ENCODE data around the gene SNX3. TPM values are rescaled to one million over a fixed set of nuclear protein-coding genes. Genes with fewer than 3 reads are reported as not detected.

The SNX3 gene
- total and polyA plus RNA-seq, 2 donors (not counting 1 experiment from before 2014, with no cell fraction given): 96.0 to 130 TPM

GRCh38 chr6:108193131-108193530 is 67.7 kb downstream of the SNX3 start:
- intact Hi-C loops (cut with micrococcal nuclease): no loop called here
- whole genome bisulfite sequencing (ENCODE audit: insufficient coverage): 100% methylated on average over 1 of the region's 1 CpG
- H3K4me3 ChIP-seq (ENCODE audit: control extremely low read depth in 1 of 5, extremely low read depth in 1 of 5, insufficient read depth in 1 of 5, low read depth in 2 of 5, low read length in 4 of 5): no peak overlapping the region
- Mint-ChIP-seq H3K4me3 (no peak overlapping the region), H3K27ac (no peak overlapping the region), H3K4me1 (no peaks in the 10 kb centered on the region), H3K9me3 (ENCODE audit: insufficient read depth) (no peaks in the 10 kb centered on the region), H3K27me3 (peaks cover 38% of the 10 kb centered on the region)
- no peaks in the 10 kb centered on the region for H4K20me1 ChIP-seq (ENCODE audit: control insufficient read depth, insufficient read depth, low read length, poor library complexity, severe bottlenecking)
- no peak overlapping the region for H2AFZ ChIP-seq (ENCODE audit: insufficient read depth, low read depth, low read length, poor library complexity, severe bottlenecking)
- no peak overlapping the region for H3K9ac ChIP-seq (ENCODE audit: low read length)
- no peak for TF ChIP-seq EZH2 (IDR thresholded peaks at IDR 0.05; ENCODE audit: borderline replicate concordance, insufficient read depth, low read depth, low read length, poor library complexity, severe bottlenecking)
- TF ChIP-seq, protein P1, sequence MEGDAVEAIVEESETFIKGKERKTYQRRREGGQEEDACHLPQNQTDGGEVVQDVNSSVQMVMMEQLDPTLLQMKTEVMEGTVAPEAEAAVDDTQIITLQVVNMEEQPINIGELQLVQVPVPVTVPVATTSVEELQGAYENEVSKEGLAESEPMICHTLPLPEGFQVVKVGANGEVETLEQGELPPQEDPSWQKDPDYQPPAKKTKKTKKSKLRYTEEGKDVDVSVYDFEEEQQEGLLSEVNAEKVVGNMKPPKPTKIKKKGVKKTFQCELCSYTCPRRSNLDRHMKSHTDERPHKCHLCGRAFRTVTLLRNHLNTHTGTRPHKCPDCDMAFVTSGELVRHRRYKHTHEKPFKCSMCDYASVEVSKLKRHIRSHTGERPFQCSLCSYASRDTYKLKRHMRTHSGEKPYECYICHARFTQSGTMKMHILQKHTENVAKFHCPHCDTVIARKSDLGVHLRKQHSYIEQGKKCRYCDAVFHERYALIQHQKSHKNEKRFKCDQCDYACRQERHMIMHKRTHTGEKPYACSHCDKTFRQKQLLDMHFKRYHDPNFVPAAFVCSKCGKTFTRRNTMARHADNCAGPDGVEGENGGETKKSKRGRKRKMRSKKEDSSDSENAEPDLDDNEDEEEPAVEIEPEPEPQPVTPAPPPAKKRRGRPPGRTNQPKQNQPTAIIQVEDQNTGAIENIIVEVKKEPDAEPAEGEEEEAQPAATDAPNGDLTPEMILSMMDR (IDR thresholded peaks at IDR 0.05): no peak
- no peak overlapping the region for H3K27ac ChIP-seq (ENCODE audit: low read length in 2 of 2)
- DNase-seq (no peak), ATAC-seq (ENCODE audit: low read depth) (no peak)
- H3K27me3 ChIP-seq (replicated peaks in 1 of 4; ENCODE audit: control extremely low read depth in 1 of 4, control insufficient read depth in 3 of 4, insufficient read depth in 4 of 4, low read length in 3 of 4): peaks cover 0 to 18% (median 3%) of the 10 kb centered on the region in 4 experiments
- H3K4me1 ChIP-seq (ENCODE audit: control insufficient read depth in 2 of 2, insufficient read depth in 2 of 2, low read length in 2 of 2): no peaks in the 10 kb centered on the region
- no peak overlapping the region for H3K4me2 ChIP-seq (replicated peaks; ENCODE audit: low read depth, low read length, poor library complexity, severe bottlenecking)
- ChIA-PET POLR2A (no interaction called here), CTCF (no interaction called here)
- no peaks in the 10 kb centered on the region for H3K9me3 ChIP-seq (ENCODE audit: control extremely low read depth in 1 of 3, control insufficient read depth in 2 of 3, insufficient read depth in 1 of 3, low read length in 2 of 3)
- no peaks in the 10 kb centered on the region for H3K79me2 ChIP-seq (ENCODE audit: control insufficient read depth, insufficient read depth, low read length)
- H3K36me3 ChIP-seq (replicated peaks in 1 of 2; ENCODE audit: control extremely low read depth in 1 of 2, control insufficient read depth in 1 of 2, extremely low read depth in 1 of 2, insufficient read depth in 2 of 2, low read length in 1 of 2): no peaks in the 10 kb centered on the region

DNA sequence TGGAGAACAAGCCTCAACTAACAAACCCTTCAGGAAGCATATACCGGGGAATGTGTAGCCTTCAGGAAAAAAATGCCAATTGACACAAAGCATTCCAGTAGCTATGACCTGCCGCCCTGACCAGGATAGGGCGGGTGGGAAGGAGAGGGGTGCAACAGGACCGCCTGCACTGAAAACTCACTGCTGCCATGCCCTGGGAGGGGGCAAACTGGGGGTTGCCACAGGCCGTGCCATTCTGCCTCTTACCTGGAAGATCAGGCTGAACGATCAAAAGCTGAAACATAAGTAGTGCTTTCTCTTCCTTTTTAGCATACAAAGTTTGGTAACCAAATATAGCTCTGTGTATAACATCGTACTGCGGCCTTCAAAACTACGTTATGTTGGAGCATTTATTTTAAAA is 73.3 kb downstream of the SNX3 start:
- H3K36me3 ChIP-seq (replicated peaks in 1 of 2; ENCODE audit: control extremely low read depth in 1 of 2, control insufficient read depth in 1 of 2, extremely low read depth in 1 of 2, insufficient read depth in 2 of 2, low read length in 1 of 2): no peaks in the 10 kb centered on the region
- no peaks in the 10 kb centered on the region for H3K9me3 ChIP-seq (ENCODE audit: control extremely low read depth in 1 of 3, control insufficient read depth in 2 of 3, insufficient read depth in 1 of 3, low read length in 2 of 3)
- Mint-ChIP-seq H3K4me1 (no peaks in the 10 kb centered on the region), H3K9me3 (ENCODE audit: insufficient read depth) (no peaks in the 10 kb centered on the region), H3K4me3 (no peak overlapping the region), H3K27me3 (peaks cover 49% of the 10 kb centered on the region), H3K27ac (no peak overlapping the region)
- no peaks in the 10 kb centered on the region for H4K20me1 ChIP-seq (ENCODE audit: control insufficient read depth, insufficient read depth, low read length, poor library complexity, severe bottlenecking)
- 96% methylated on average over 4 of the region's 9 CpGs for WGBS (ENCODE audit: insufficient coverage)
- no peak for ATAC-seq (ENCODE audit: low read depth)
- no peak overlapping the region for H3K27ac ChIP-seq (ENCODE audit: low read length in 2 of 2)
- H2AFZ ChIP-seq (ENCODE audit: insufficient read depth, low read depth, low read length, poor library complexity, severe bottlenecking): no peak overlapping the region
- no peak overlapping the region for H3K4me3 ChIP-seq (ENCODE audit: control extremely low read depth in 1 of 5, extremely low read depth in 1 of 5, insufficient read depth in 1 of 5, low read depth in 2 of 5, low read length in 4 of 5)
- intact Hi-C loops (cut with micrococcal nuclease): no loop called here
- no peaks in the 10 kb centered on the region for H3K79me2 ChIP-seq (ENCODE audit: control insufficient read depth, insufficient read depth, low read length)
- TF ChIP-seq, protein P1 (IDR thresholded peaks at IDR 0.05): no peak
- no peak for TF ChIP-seq EZH2 (IDR thresholded peaks at IDR 0.05; ENCODE audit: borderline replicate concordance, insufficient read depth, low read depth, low read length, poor library complexity, severe bottlenecking)
- no peak overlapping the region for H3K4me2 ChIP-seq (replicated peaks; ENCODE audit: low read depth, low read length, poor library complexity, severe bottlenecking)
- peaks cover 0 to 12% (median 6%) of the 10 kb centered on the region in 4 experiments for H3K27me3 ChIP-seq (replicated peaks in 1 of 4; ENCODE audit: control extremely low read depth in 1 of 4, control insufficient read depth in 3 of 4, insufficient read depth in 4 of 4, low read length in 3 of 4)
- H3K4me1 ChIP-seq (ENCODE audit: control insufficient read depth in 2 of 2, insufficient read depth in 2 of 2, low read length in 2 of 2): no peaks in the 10 kb centered on the region
- ChIA-PET CTCF (no interaction called here), POLR2A (no interaction called here)
- no peak for DNase-seq
- H3K9ac ChIP-seq (ENCODE audit: low read length): no peak overlapping the region

All from B cell (primary cell).